ENCODE data around the gene SPHKAP. TPM values are rescaled to one million over a fixed set of nuclear protein-coding genes. Genes with fewer than 3 reads are reported as not detected.

Gene SPHKAP
- total RNA-seq, 2 donors from 2014 or later: not detected

- ATAC-seq: no peak
- 1 to 3% methylated on average over 40 to 43 of the region's 43 CpGs for WGBS, 2 donors
- Histone ChIP-seq H3K36me3 (replicated peaks in 1 of 2; ENCODE audit: insufficient read depth in 1 of 2, low read depth in 2 of 2) (no peaks in the 10 kb centered on the region), H3K27me3 (peaks cover 0 to 17% of the 10 kb centered on the region in 2 donors), H3K4me1 (no peaks in the 10 kb centered on the region), H3K4me3 (no peak overlapping the region), H3K9me3 (no peaks in the 10 kb centered on the region), H3K27ac (no peak overlapping the region)
- no peak for DNase-seq
- intact Hi-C loops (cut with DNase I): no loop called here
- TF ChIP-seq POLR2A (IDR thresholded peaks at IDR 0.05) (no peak), CTCF (IDR thresholded peaks at IDR 0.05) (no peak)
Measured at GRCh38 chr2:228180181-228181097, 1.0 kb downstream of the SPHKAP start.

- no peak for ATAC-seq
- H3K9me3 ChIP-seq: no peaks in the 10 kb centered on the region
- no peaks in the 10 kb centered on the region for H3K27me3 ChIP-seq
- TF ChIP-seq POLR2A (IDR thresholded peaks at IDR 0.05) (no peak), CTCF (IDR thresholded peaks at IDR 0.05) (no peak)
- DNase-seq: no peak
- H3K4me1 ChIP-seq: no peaks in the 10 kb centered on the region
- H3K27ac ChIP-seq: no peak overlapping the region
- WGBS, 2 donors: 71% methylated on average over 4 of the region's 4 CpGs
- no peaks in the 10 kb centered on the region for H3K36me3 ChIP-seq (replicated peaks in 1 of 2; ENCODE audit: insufficient read depth in 1 of 2, low read depth in 2 of 2)
- no peak overlapping the region for H3K4me3 ChIP-seq
- intact Hi-C loops (cut with DNase I): no loop called here
Measured at GRCh38 chr2:228167290-228167689, 14.2 kb downstream of the SPHKAP start.

GRCh38 chr2:228164718-228165117 is 16.8 kb downstream of the SPHKAP start:
- no peak for TF ChIP-seq POLR2A (IDR thresholded peaks at IDR 0.05)
- no peak for TF ChIP-seq CTCF (IDR thresholded peaks at IDR 0.05)
- 67 to 74% methylated on average over 3 of the region's 3 CpGs for WGBS, 2 donors
- intact Hi-C loops (cut with DNase I): no loop called here
- Histone ChIP-seq H3K4me1 (no peaks in the 10 kb centered on the region), H3K36me3 (replicated peaks in 1 of 2; ENCODE audit: insufficient read depth in 1 of 2, low read depth in 2 of 2) (no peaks in the 10 kb centered on the region), H3K4me3 (no peak overlapping the region), H3K9me3 (no peaks in the 10 kb centered on the region), H3K27me3 (no peaks in the 10 kb centered on the region), H3K27ac (no peak overlapping the region)
- DNase-seq: no peak
- no peak for ATAC-seq

GRCh38 chr2:228157841-228158240 is 23.6 kb downstream of the SPHKAP start:
- H3K36me3 ChIP-seq (replicated peaks in 1 of 2; ENCODE audit: insufficient read depth in 1 of 2, low read depth in 2 of 2): no peaks in the 10 kb centered on the region

More at GRCh38 chr2:228157841-228158240, 23.6 kb downstream of the SPHKAP start:
- no peaks in the 10 kb centered on the region for H3K4me1 ChIP-seq
- no peaks in the 10 kb centered on the region for H3K9me3 ChIP-seq
- intact Hi-C loops (cut with DNase I): no loop called here
- no peak for TF ChIP-seq CTCF (IDR thresholded peaks at IDR 0.05)
- no peak for TF ChIP-seq POLR2A (IDR thresholded peaks at IDR 0.05)
- H3K4me3 ChIP-seq: no peak overlapping the region
- DNase-seq (no peak), ATAC-seq (no peak)
- H3K27me3 ChIP-seq: no peaks in the 10 kb centered on the region
- H3K27ac ChIP-seq: no peak overlapping the region
